ENCODE measurements around the gene PRPS2. TPM values are rescaled to one million over a fixed set of nuclear protein-coding genes. Genes with fewer than 3 reads are reported as not detected.

Gene PRPS2
- total RNA-seq (2021; fragmentation: NEBNext Ultra II Directional; extraction: Animal tissue kit (Norgen Biotek cat#: 25700)): 29.0 and 31.4 TPM in 2 replicates
- 11.8 and 17.8 TPM in 2 replicates for polyA plus RNA-seq (2011; rRNA removed)
- polyA plus RNA-seq (2011; cell fraction: cytosol; rRNA removed): 16.1 TPM
- polyA plus RNA-seq (2011; cell fraction: nucleus; rRNA removed): 16.9 TPM
- 23.7 to 30.1 TPM (median 25.7 TPM) in 4 replicates for polyA plus RNA-seq (2012, experiment 1 of 2)
- polyA plus RNA-seq (2012, experiment 2 of 2): 2.3 TPM
- 12.2 TPM for polyA plus RNA-seq (2013, experiment 1 of 2)
- 12.1 TPM for polyA plus RNA-seq (2013, experiment 2 of 2)
- polyA minus RNA-seq (2011; rRNA and poly(A)+ RNA removed): 28.9 TPM in 2 replicates
- polyA minus RNA-seq (2011; cell fraction: cytosol; rRNA and poly(A)+ RNA removed): 35.8 TPM
- 21.7 TPM for polyA minus RNA-seq (2011; cell fraction: nucleus; rRNA and poly(A)+ RNA removed)
- long read RNA-seq, experiment 1, transcript PRPS2-202 (7 exons, 2,511 nt): major isoform, 6 of 17 reads
- long read RNA-seq, experiment 1, partial matches to known transcripts: 11 of 17 reads
- long read RNA-seq, experiment 1, other reads (novel, unspliced or antisense): 0 of 17 reads
- long read RNA-seq, experiment 2, transcript PRPS2-202 (7 exons, 2,511 nt): major isoform, 5 of 6 reads
- long read RNA-seq, experiment 2, partial matches to known transcripts: 0 of 6 reads
- long read RNA-seq, experiment 2, other reads (novel, unspliced or antisense): 1 of 6 reads

DNA sequence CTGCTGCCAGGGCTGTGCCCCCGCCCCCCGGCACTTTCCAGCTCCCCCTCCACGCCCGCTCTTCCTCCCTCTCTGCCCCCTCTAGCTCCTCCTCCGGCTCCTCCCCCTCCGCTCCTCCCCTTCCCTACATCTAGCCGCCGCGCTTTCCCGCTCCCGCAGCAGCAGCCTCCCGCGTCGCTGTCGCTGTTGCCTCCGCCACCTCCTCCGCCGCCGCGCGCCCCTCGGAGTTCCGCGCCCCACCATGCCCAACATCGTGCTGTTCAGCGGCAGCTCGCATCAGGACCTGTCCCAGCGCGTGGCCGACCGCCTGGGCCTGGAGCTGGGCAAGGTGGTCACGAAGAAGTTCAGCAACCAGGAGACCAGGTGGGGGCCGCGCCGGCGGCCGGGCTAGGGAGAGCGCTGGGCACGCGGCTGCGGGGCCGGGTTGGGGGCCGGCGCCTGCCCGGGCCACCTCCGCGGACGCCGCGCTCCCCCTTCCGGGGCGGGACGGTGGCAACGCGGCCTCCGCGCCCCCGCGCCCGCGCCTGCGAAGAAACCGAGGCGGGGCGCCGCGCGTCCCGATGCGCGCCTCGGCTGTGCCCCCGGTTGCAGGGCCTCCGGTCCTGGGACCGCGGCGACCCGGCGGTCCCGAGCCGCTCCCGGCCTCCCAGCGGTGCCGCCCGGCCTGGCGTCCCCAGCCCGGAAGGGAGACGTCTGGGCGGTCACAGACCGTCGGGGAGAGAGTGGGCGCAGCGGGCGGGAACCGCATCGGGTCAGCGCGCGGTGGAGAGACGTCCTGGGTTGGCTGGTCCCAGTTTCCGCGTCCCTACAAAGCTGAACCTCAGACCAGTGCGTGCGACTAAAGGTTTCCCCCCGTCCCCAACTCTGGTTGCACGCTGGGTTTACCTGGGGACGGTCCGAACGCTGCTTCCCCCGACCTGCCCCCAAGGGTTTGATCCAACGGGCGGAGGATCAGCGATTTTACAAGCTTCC is at the start of gene PRPS2:
PRPS2 (plus strand) TSS at position 156 of the 972 bp plus-strand sequence; CDS start at position 242, 86 bp downstream.
- FAIRE-seq (no peak), DNase-seq (ENCODE audit: low read depth in 1 of 2, low spot score in 2 of 2) (peak in 1 of 2 experiments; percentile 76)
- H3K18ac ChIP-seq (ENCODE audit: extremely low read depth, low read length): peak within 1 kb of the TSS; percentile 48; the same call in 1 of the 2 replicates
- H3K9me3 ChIP-seq (ENCODE audit: insufficient read depth in 2 of 2, low read depth in 1 of 2, low read length in 1 of 2): no peaks in the 10 kb centered on the region
- no peak within 1 kb of the TSS for H2BK5ac ChIP-seq (ENCODE audit: low read depth, low read length)
- no peaks in the 10 kb centered on the region for H3K79me1 ChIP-seq (ENCODE audit: low read depth, low read length)
- no peak within 1 kb of the TSS for H2BK15ac ChIP-seq (ENCODE audit: low read length)
- H4K91ac ChIP-seq (replicated peaks; ENCODE audit: insufficient read length, low read length): peak within 1 kb of the TSS; percentile 85
- CTCF ChIA-PET (ENCODE audit: partially characterized antibody): interaction anchor here (0.7 to 2.8 kb wide), 4 partner anchors 17 to 1080 kb away, joined by 3 to 14 read pairs (median 8); no protein-coding TSS in a partner anchor
- H2BK12ac ChIP-seq (ENCODE audit: low read depth, low read length): no peak within 1 kb of the TSS
- H3K9ac ChIP-seq (replicated peaks in 1 of 4; ENCODE audit: extremely low read depth in 1 of 4, low read depth in 3 of 4, low read length in 3 of 4): peak within 1 kb of the TSS in 3 of 4 experiments; percentile 25 to 51 (median 50); a peak in 4 of 7 replicates
- peak within 1 kb of the TSS; percentile 25 for H4K8ac ChIP-seq (ENCODE audit: extremely low read depth, insufficient read depth, low read length)
- H2AFZ ChIP-seq (ENCODE audit: low read length): peak within 1 kb of the TSS; percentile 60; the same call in 1 of the 2 replicates
- H2AK5ac ChIP-seq (ENCODE audit: low read depth, low read length): no peak within 1 kb of the TSS
- no peaks in the 10 kb centered on the region for H4K20me1 ChIP-seq (replicated peaks in 1 of 2; ENCODE audit: control insufficient read depth in 1 of 2, insufficient read depth in 2 of 2, low read length in 2 of 2)
- H3K23me2 ChIP-seq (ENCODE audit: low read depth, low read length): no peaks in the 10 kb centered on the region; the same call in 1 of the 2 replicates
- H3K27ac ChIP-seq (ENCODE audit: low read depth, low read length): no peak within 1 kb of the TSS
- POLR2A ChIA-PET (ENCODE audit: partially characterized antibody): interaction anchor here (0.6 to 1.2 kb wide), 4 partner anchors 11 to 943 kb away, joined by 3 read pairs; partner anchors contain the start of genes OFD1 and TRAPPC2
- H2BK120ac ChIP-seq (replicated peaks; ENCODE audit: low read depth, low read length): no peak within 1 kb of the TSS
- no peak within 1 kb of the TSS for H2BK20ac ChIP-seq (ENCODE audit: low read length)
- H3K23ac ChIP-seq (ENCODE audit: insufficient read length): no peak within 1 kb of the TSS
- H4K5ac ChIP-seq (ENCODE audit: insufficient read length, low read depth, low read length): peak within 1 kb of the TSS; percentile 66
- 2% methylated on average over 17 of the region's 113 CpGs; no CpG with 5 or more reads in 1 of the 2 experiments for WGBS, 2 experiments (ENCODE audit: extremely low coverage in 1 of 2, insufficient coverage in 1 of 2, insufficient read length in 1 of 2, insufficient replicate concordance in 2 of 2, low coverage in 1 of 2, low lambda C conversion rate in 2 of 2, missing lambda C conversion rate in 1 of 2)
- peaks cover 0 to 7% (median 0%) of the 10 kb centered on the region in 4 experiments; a peak in 1 of 8 replicates for H3K36me3 ChIP-seq (ENCODE audit: control insufficient read depth in 2 of 4, insufficient read depth in 4 of 4, low read length in 3 of 4)
- peak within 1 kb of the TSS; percentile 71 to 91 for H3K4me2 ChIP-seq (ENCODE audit: insufficient read depth in 1 of 2, low read depth in 2 of 2, low read length in 2 of 2)
- no peak within 1 kb of the TSS for H3K4ac ChIP-seq (replicated peaks; ENCODE audit: insufficient read length, low read depth, low read length)
- peaks cover 0 to 4% (median 0%) of the 10 kb centered on the region in 4 experiments; a peak in 2 of 7 replicates for H3K4me1 ChIP-seq (replicated peaks in 1 of 4; ENCODE audit: control insufficient read depth in 3 of 4, insufficient read depth in 4 of 4, low read length in 3 of 4)
- peak within 1 kb of the TSS; percentile 56 to 77 (median 68) for H3K4me3 ChIP-seq (ENCODE audit: extremely low read depth in 1 of 4, insufficient read depth in 2 of 4, low read depth in 3 of 4, low read length in 4 of 4)
- peaks cover 3 to 9% (median 6%) of the 10 kb centered on the region in 4 experiments for H3K27me3 ChIP-seq (replicated peaks in 1 of 4; ENCODE audit: control insufficient read depth in 3 of 4, extremely low read depth in 1 of 4, insufficient read depth in 3 of 4, low read length in 3 of 4)
- no peak within 1 kb of the TSS for H3K56ac ChIP-seq (replicated peaks; ENCODE audit: insufficient read length, low read depth, low read length)
- no peak within 1 kb of the TSS for H3K14ac ChIP-seq (ENCODE audit: insufficient read length)
- peaks cover 0 to 33% of the 10 kb centered on the region in 2 experiments; a peak in 2 of 4 replicates for H3K79me2 ChIP-seq (ENCODE audit: control insufficient read depth in 1 of 2, insufficient read depth in 2 of 2, low read length in 2 of 2)
- TF ChIP-seq HDAC2 (IDR thresholded peaks at IDR 0.05; ENCODE audit: borderline replicate concordance in 1 of 2, low read depth in 2 of 2, low read length in 2 of 2) (no peak), FOSL1 (IDR thresholded peaks at IDR 0.05; ENCODE audit: insufficient read depth, low read depth, low read length) (no peak), TAF7 (optimal IDR thresholded peaks at IDR 0.05; ENCODE audit: borderline replicate concordance, low read depth, low read length) (no peak)
